ENCODE results near the gene BRD7. TPM values are rescaled to one million over a fixed set of nuclear protein-coding genes. Genes with fewer than 3 reads are reported as not detected.

Gene BRD7
- total and polyA plus RNA-seq, 10 of the 15 experiments (the other 5 are each of a cell fraction or from before 2014, with no cell fraction given): 16.9 to 74.7 (median 52.0) TPM

- no peak for TF ChIP-seq ATF2 (IDR thresholded peaks at IDR 0.05; ENCODE audit: low read length)
- TF ChIP-seq SREBF1 (IDR thresholded peaks at IDR 0.05; ENCODE audit: low read length): no peak
- TF ChIP-seq POLR2A (IDR thresholded peaks at IDR 0.05; ENCODE audit: low read depth, low read length): no peak
- no peak for TF ChIP-seq CHD2 (IDR thresholded peaks at IDR 0.05; ENCODE audit: borderline replicate concordance, low read depth, low read length)
- TF ChIP-seq ELK1 (IDR thresholded peaks at IDR 0.05; ENCODE audit: low read depth, low read length): no peak
- no peak for TF ChIP-seq CTCF (IDR thresholded peaks at IDR 0.05 in 2 of 3, conservative IDR thresholded peaks at IDR 0.05 in 1 of 3; ENCODE audit: control insufficient read depth in 2 of 3, extremely low read depth in 1 of 3, insufficient read depth in 1 of 3, low read depth in 3 of 3, low read length in 3 of 3)
- no peak for TF ChIP-seq ATF7 (IDR thresholded peaks at IDR 0.05; ENCODE audit: low read depth)
- no peak for TF ChIP-seq ZNF207 (IDR thresholded peaks at IDR 0.05; ENCODE audit: borderline replicate concordance)
Measured at GRCh38 chr16:50388496-50388895, 19.7 kb upstream of the BRD7 start (continued).

GRCh38 chr16:50386774-50387173 lies 18.0 kb upstream of the BRD7 start:
- Histone ChIP-seq H3K4me1 (ENCODE audit: control insufficient read depth, insufficient read depth, low read length) (no peaks in the 10 kb centered on the region), H3K27ac (ENCODE audit: control insufficient read depth, insufficient read depth) (no peak overlapping the region), H3K9me3 (replicated peaks; ENCODE audit: control insufficient read depth, insufficient read depth, low read length) (no peaks in the 10 kb centered on the region), H4K20me1 (ENCODE audit: control insufficient read depth, insufficient read depth) (no peaks in the 10 kb centered on the region), H3K4me2 (ENCODE audit: control insufficient read depth, insufficient read depth) (no peak overlapping the region), H3K9ac (ENCODE audit: control insufficient read depth, insufficient read depth, low read length) (no peak overlapping the region), H3K27me3 (replicated peaks in 1 of 2; ENCODE audit: control insufficient read depth in 2 of 2, insufficient read depth in 2 of 2, low read length in 1 of 2) (no peaks in the 10 kb centered on the region; a peak in 1 of 4 replicates), H3K4me3 (no peak overlapping the region), H3K79me2 (ENCODE audit: control insufficient read depth, insufficient read depth, low read length) (no peaks in the 10 kb centered on the region), H3K36me3 (ENCODE audit: control insufficient read depth in 2 of 2, insufficient read depth in 2 of 2, low read length in 1 of 2) (no peaks in the 10 kb centered on the region), H2AFZ (ENCODE audit: control insufficient read depth, low read depth, low read length) (no peak overlapping the region)
- BruUV-seq (replicated peaks): no TSS peak
- in situ Hi-C loops (cut with MboI): no loop called here
- ChIA-PET SMC1A (ENCODE audit: uncharacterized antibody, unreplicated experiment) (no interaction called here), POLR2A (no interaction called here), CTCF (interaction anchor here (1.1 kb wide), 1 partner anchor 10 kb away, joined by 3 read pairs; no protein-coding TSS in a partner anchor), RAD21 (ENCODE audit: unreplicated experiment) (no interaction called here)
- no peak for TF ChIP-seq MTA2 (IDR thresholded peaks at IDR 0.05; ENCODE audit: low read depth)
- TF ChIP-seq POLR2AphosphoS2 (IDR thresholded peaks at IDR 0.05; ENCODE audit: low read depth, low read length): no peak
- TF ChIP-seq SMAD5 (IDR thresholded peaks at IDR 0.05; ENCODE audit: low read depth): no peak
- TF ChIP-seq ZBED1 (IDR thresholded peaks at IDR 0.05; ENCODE audit: borderline replicate concordance): no peak
- TF ChIP-seq HDGF (IDR thresholded peaks at IDR 0.05): no peak
- TF ChIP-seq CBX5 (IDR thresholded peaks at IDR 0.05; ENCODE audit: low read depth): no peak
- TF ChIP-seq ZSCAN29 (IDR thresholded peaks at IDR 0.05): no peak
- TF ChIP-seq SUZ12 (IDR thresholded peaks at IDR 0.05; ENCODE audit: unreplicated experiment): no peak
- TF ChIP-seq CHD1 (IDR thresholded peaks at IDR 0.05; ENCODE audit: low read depth, low read length): no peak
- DNase-seq (ENCODE audit: low read depth, low spot score): no peak
- WGBS (ENCODE audit: insufficient coverage, insufficient replicate concordance, low lambda C conversion rate, missing lambda C conversion rate): 72% methylated on average over 13 of the region's 13 CpGs
- ATAC-seq: no peak
- no peak for FAIRE-seq
- intact Hi-C loops (cut with micrococcal nuclease; ENCODE audit: unreplicated experiment): no loop called here

Measured in GM12878 (cell line).